Adrenal gland (tissue), 12 donors: ENCODE results near the gene CD101. TPM values are rescaled to one million over a fixed set of nuclear protein-coding genes. Genes with fewer than 3 reads are reported as not detected.

Source experiments
- DNase-seq, 7 donors: peaks; one replicate each; pipeline ENCODE4 v3.0.0-alpha.2; 2019 to 2020
- H3K27ac ChIP-seq, 5 donors: fragments of 200-600 bp; sonication (generic) in 4 of 5; 1 replicate in 3 of 5; 2 replicates in 2 of 5; pipeline versions ENCODE4 v1.5.1 to v1.8.0; 2016 to 2020; ENCODE audit warnings: mild to moderate bottlenecking in 1 of 5
- H3K27me3 ChIP-seq: fragments of 200-600 bp; 2 replicates; pipeline ENCODE4 v1.8.0; 2021
- H3K36me3 ChIP-seq, 2 donors: fragments of 200-600 bp; replicated peaks in 1 of 2; 1 replicate in 1 of 2; 2 replicates in 1 of 2; pipeline versions ENCODE4 v1.5.1 to v1.8.0; 2018 to 2022
- H3K4me1 ChIP-seq, 2 donors: fragments of 200-600 bp; replicated peaks in 1 of 2; 1 replicate in 1 of 2; 2 replicates in 1 of 2; pipeline versions ENCODE4 v1.5.1 to v1.8.0; 2018 to 2021
- H3K4me3 ChIP-seq, 4 donors: fragments of 200-600 bp; sonication (generic) in 3 of 4; one replicate each; pipeline ENCODE4 v1.5.1; 2016 to 2018
- H3K9me3 ChIP-seq, 3 donors: fragments of 200-600 bp; sonication (generic) in 1 of 3; replicated peaks in 1 of 3; 1 replicate in 2 of 3; 2 replicates in 1 of 3; pipeline versions ENCODE4 v1.5.1 to v1.8.0; 2016 to 2021
- POLR2A ChIP-seq, 2 donors: fragments of 450-650 bp; IDR thresholded peaks; one replicate each; pipeline ENCODE4 v1.6.1; 2017; ENCODE audit warnings: antibody characterized with exemption in 2 of 2, mild to moderate bottlenecking in 2 of 2, moderate library complexity in 1 of 2
- WGBS, 4 donors: extraction: QIAGEN DNeasy Blood & Tissue Kit in 2 of 4; methylation state at CpG; one replicate each; pipeline versions ENCODE4 v1.1.5 to v1.1.7; 2013 to 2017; 5-methylcytosine and 5-hydroxymethylcytosine counted together
- intact Hi-C, 2 donors: fragments of 100-400 bp; cut with DNase I; formaldehyde crosslinking; loops; one replicate each; pipeline versions ENCODE4 v1.14.1 to v1.15.0; 2022 to 2023
- polyA plus RNA-seq, 3 donors: library from polyadenylated mRNA; stranded (reverse); fragments of 200-250 nt in 2 of 3; fragments of 350-450 nt in 1 of 3; fragmentation: Illumina TruSeq in 1 of 3; extraction: RNeasy Lipid Tissue Mini Kit (QIAGEN cat#74804) in 1 of 3; gene quantifications; one replicate each; pipeline ENCODE4 v1.2.3, GENCODE V29; 2013 to 2014
- total RNA-seq, 9 donors: library from RNA; depleted of rRNA in 4 of 9; stranded (reverse); fragments of >200 nt in 4 of 9; fragments of 120-200 nt in 1 of 9; fragmentation: NEBNext Ultra II Directional in 1 of 9; extraction: Animal tissue kit (Norgen Biotek cat#: 25700) in 1 of 9; gene quantifications; one replicate each; pipeline versions ENCODE4 v1.1.0 to v1.2.4, GENCODE V29; 2013 to 2023
- TF ChIP-seq, protein P1 (sequence below), 6 experiments: fragments of 450-650 bp in 4 of 6; fragments of 200-600 bp in 2 of 6; sonication (generic) in 1 of 6; IDR thresholded peaks; 1 replicate in 5 of 6; 2 replicates in 1 of 6; pipeline versions ENCODE4 v1.5.1 to v1.8.0; 2016 to 2021; ENCODE audit warnings: antibody characterized with exemption in 6 of 6, mild to moderate bottlenecking in 2 of 6, moderate library complexity in 1 of 6
- donor health status: healthy with polysubstance abuse.
- donor health status: Bipolar disorder and iron deficiency.
- donor health status: DM: yes; HTN: yes; CAD: no.
- donor health status: DM: no; HTN: no; CAD: no.
- donor health status: DM: no; HTN: no; CAD: no.
- donor health status: DM: yes; HTN: yes; CAD: no.

The CD101 gene
- total and polyA plus RNA-seq, 12 donors: 0.47 to 7.5 (median 1.8) TPM

DNA sequence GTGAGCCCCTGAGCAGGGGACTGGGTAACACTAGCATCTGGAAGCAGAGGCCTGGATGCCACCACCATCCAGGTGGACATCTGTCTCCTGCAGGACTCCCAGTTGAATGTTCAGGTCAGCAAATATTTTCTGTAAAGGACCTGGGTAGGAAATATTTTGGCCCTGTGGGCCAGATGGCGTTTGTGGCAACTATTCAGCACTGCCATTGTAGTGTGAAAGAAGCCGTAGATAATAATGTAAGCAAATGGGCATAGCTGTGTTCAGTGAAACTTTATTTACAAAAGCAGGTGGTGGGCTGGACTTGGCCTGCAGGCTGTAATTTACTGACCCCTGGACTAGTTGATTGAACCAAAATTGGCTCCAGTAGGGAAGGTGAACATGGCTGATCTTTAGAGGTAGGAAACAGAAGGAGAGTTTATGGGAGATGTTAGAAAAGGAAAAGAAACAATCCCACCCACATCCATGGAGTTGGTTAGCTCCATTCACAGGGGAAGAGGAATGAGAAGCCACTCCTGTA, 20.0 kb upstream of the CD101 start:
- WGBS, 4 donors: 94 to 100% (median 95%) methylated on average over 2 of the region's 2 CpGs
- intact Hi-C loops: loop anchor here in 1 of 2 donors (10.0 kb wide), 1 partner anchor 67 kb away; no protein-coding TSS in a partner anchor
- Histone ChIP-seq H3K4me3 (no peak overlapping the region), H3K27ac (peak overlapping the region in 1 of 5 donors; percentile 51), H3K36me3 (no peaks in the 10 kb centered on the region), H3K27me3 (no peaks in the 10 kb centered on the region), H3K4me1 (peaks cover 14 to 24% of the 10 kb centered on the region in 2 donors), H3K9me3 (no peaks in the 10 kb centered on the region)
- TF ChIP-seq, protein P1, sequence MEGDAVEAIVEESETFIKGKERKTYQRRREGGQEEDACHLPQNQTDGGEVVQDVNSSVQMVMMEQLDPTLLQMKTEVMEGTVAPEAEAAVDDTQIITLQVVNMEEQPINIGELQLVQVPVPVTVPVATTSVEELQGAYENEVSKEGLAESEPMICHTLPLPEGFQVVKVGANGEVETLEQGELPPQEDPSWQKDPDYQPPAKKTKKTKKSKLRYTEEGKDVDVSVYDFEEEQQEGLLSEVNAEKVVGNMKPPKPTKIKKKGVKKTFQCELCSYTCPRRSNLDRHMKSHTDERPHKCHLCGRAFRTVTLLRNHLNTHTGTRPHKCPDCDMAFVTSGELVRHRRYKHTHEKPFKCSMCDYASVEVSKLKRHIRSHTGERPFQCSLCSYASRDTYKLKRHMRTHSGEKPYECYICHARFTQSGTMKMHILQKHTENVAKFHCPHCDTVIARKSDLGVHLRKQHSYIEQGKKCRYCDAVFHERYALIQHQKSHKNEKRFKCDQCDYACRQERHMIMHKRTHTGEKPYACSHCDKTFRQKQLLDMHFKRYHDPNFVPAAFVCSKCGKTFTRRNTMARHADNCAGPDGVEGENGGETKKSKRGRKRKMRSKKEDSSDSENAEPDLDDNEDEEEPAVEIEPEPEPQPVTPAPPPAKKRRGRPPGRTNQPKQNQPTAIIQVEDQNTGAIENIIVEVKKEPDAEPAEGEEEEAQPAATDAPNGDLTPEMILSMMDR (IDR thresholded peaks at IDR 0.05): no peak
- TF ChIP-seq POLR2A (IDR thresholded peaks at IDR 0.05): no peak
- no peak for DNase-seq

DNA sequence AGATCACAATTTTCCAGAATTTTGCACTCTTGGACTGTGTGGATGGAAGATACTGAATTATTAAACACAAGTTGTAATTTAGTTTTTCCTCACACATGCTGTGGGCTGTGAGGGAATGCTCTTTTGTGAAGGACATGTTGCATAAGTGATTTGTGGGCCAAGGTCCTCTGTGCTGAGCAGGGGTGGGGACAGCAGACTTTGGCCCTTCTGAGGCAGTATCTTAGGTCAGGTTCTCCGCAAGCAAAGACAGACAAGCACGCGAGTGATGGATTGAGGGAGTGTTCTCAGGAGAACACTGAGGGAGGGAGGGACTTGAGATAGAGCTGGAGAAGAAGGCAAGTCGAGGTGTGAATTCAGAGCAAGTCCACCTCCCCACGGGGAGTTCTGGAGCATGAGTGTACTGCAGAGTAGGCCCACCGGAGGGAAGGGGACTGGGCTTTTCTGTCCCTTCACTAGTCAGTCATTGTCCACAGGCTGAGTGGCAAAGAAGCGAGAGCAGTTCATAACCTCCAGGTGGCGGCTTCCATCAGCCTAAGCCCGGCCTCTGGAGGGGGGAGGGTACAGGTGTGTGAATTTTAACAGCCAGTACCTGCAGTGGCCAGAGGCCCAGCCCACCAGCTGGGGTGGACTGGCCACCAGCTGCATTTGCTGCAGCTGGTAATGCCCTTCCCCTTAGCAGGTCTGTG, 19.1 kb upstream of the CD101 start:
- H3K9me3 ChIP-seq: no peaks in the 10 kb centered on the region
- 48 to 66% (median 60%) methylated on average over 7 to 9 of the region's 9 CpGs for WGBS, 4 donors
- intact Hi-C loops: loop anchor here in 1 of 2 donors (10.0 kb wide), 1 partner anchor 68 kb away; no protein-coding TSS in a partner anchor
- peak overlapping the region in 4 of 5 donors; percentile 9 to 73 (median 56) for H3K27ac ChIP-seq
- TF ChIP-seq, protein P1 (IDR thresholded peaks at IDR 0.05): no peak
- TF ChIP-seq POLR2A (IDR thresholded peaks at IDR 0.05): no peak
- no peak overlapping the region for H3K4me3 ChIP-seq
- no peaks in the 10 kb centered on the region for H3K36me3 ChIP-seq
- H3K27me3 ChIP-seq: no peaks in the 10 kb centered on the region
- DNase-seq: peak in 5 of 7 donors; percentile 28 to 62 (median 54)
- H3K4me1 ChIP-seq: peaks cover 14 to 24% of the 10 kb centered on the region in 2 donors

DNA sequence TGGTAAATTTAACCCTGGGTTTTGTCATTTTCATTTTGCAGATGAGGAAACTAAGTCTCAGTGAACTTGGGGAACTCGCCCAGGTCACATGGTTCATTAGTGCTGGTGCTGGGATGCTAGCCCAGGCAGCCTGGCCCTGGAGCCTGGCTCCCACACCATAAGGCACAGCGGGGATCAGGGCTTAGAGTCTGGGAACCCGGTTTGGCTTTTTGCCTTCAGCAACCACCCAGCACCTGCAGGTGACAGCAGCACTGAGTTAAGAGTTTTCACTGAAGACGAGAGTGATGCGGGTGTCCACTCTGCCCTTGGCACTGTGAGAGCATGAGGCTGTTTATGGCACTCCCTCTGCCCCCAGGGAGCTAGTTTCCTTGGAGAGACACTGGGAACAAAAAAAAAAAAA, 18.4 kb upstream of the CD101 start:
- WGBS, 4 donors: 38 to 58% (median 48%) methylated on average over 3 to 5 of the region's 5 CpGs
- H3K9me3 ChIP-seq: no peaks in the 10 kb centered on the region
- no peak overlapping the region for H3K4me3 ChIP-seq
- DNase-seq: no peak
- H3K4me1 ChIP-seq: peaks cover 18 to 30% of the 10 kb centered on the region in 2 donors
- no peaks in the 10 kb centered on the region for H3K36me3 ChIP-seq
- TF ChIP-seq, protein P1 (IDR thresholded peaks at IDR 0.05): no peak
- TF ChIP-seq POLR2A (IDR thresholded peaks at IDR 0.05): no peak
- H3K27me3 ChIP-seq: no peaks in the 10 kb centered on the region
- H3K27ac ChIP-seq: peak overlapping the region; percentile 9 to 73 (median 51)
- intact Hi-C loops: loop anchor here in 1 of 2 donors (10.0 kb wide), 1 partner anchor 68 kb away; no protein-coding TSS in a partner anchor

DNA sequence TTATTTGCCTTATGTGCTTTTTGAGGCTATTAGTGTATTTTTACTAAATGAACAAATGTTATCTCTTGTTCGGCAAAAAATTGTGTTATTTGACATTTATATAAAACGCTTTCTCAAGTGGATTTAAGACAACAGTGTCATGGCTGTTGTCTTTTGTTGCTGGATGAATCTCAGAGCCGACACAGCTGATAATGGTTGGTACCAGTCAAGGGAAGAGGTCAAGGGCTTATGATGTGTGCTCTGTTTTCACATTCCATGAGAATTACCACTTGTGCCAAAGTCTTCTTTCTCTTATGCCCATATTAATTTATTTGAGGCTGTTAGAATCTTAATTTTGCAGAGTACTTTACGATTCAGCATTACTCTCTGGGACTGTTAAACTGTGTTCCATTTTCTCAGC, 17.9 kb upstream of the CD101 start:
- no peaks in the 10 kb centered on the region for H3K27me3 ChIP-seq
- peak in 2 of 7 donors; percentile 29 to 48 for DNase-seq
- no peaks in the 10 kb centered on the region for H3K36me3 ChIP-seq
- intact Hi-C loops: loop anchor here in 1 of 2 donors (10.0 kb wide), 1 partner anchor 69 kb away; no protein-coding TSS in a partner anchor
- H3K27ac ChIP-seq: peak overlapping the region; percentile 1 to 62 (median 14)
- peaks cover 22 to 32% of the 10 kb centered on the region in 2 donors for H3K4me1 ChIP-seq
- 32 to 39% (median 36%) methylated on average over 4 of the region's 4 CpGs for WGBS, 4 donors
- TF ChIP-seq, protein P1 (IDR thresholded peaks at IDR 0.05): no peak
- TF ChIP-seq POLR2A (IDR thresholded peaks at IDR 0.05): no peak
- no peaks in the 10 kb centered on the region for H3K9me3 ChIP-seq
- H3K4me3 ChIP-seq: no peak overlapping the region
